SJCRH30 (cell line): ENCODE measurements around the gene TMEM258. TPM values are rescaled to one million over a fixed set of nuclear protein-coding genes. Genes with fewer than 3 reads are reported as not detected.

ENCODE experiments used
- DNase-seq, 2 experiments: peaks; one replicate each; pipeline ENCODE4 v3.0.0-alpha.2; 2015 to 2020
- H3K27ac ChIP-seq: fragments of 250-450 bp; sonication (Bioruptor Pico); 2 replicates; pipeline ENCODE4 v1.5.1; 2020; ENCODE audit warnings: mild to moderate bottlenecking, moderate library complexity
- H3K27me3 ChIP-seq: fragments of 250-450 bp; sonication (Bioruptor Pico); 2 replicates; pipeline ENCODE4 v1.5.1; 2020; ENCODE audit warnings: mild to moderate bottlenecking, moderate library complexity
- H3K36me3 ChIP-seq: fragments of 250-450 bp; sonication (Bioruptor Pico); 2 replicates; pipeline ENCODE4 v1.5.1; 2020; ENCODE audit warnings: mild to moderate bottlenecking, moderate library complexity
- H3K4me1 ChIP-seq: fragments of 250-450 bp; sonication (Bioruptor Pico); 2 replicates; pipeline ENCODE4 v1.5.1; 2020; ENCODE audit warnings: mild to moderate bottlenecking, moderate library complexity
- H3K4me3 ChIP-seq: fragments of 250-450 bp; sonication (Bioruptor Pico); 2 replicates; pipeline ENCODE4 v1.5.1; 2020; ENCODE audit warnings: mild to moderate bottlenecking, moderate library complexity
- H3K9me3 ChIP-seq: fragments of 250-450 bp; sonication (Bioruptor Pico); replicated peaks from 2 replicates; pipeline ENCODE4 v1.5.1; 2020; ENCODE audit warnings: mild to moderate bottlenecking, moderate library complexity
- total RNA-seq: library from RNA; depleted of rRNA; stranded (reverse); fragments of >200 nt; shearing (Covaris generic); gene quantifications from 2 replicates; pipeline ENCODE4 v1.2.3, GENCODE V29; 2014; rRNA removed

TMEM258 gene
- total RNA-seq, 1 experiment from 2014 or later: 95.5 TPM

DNA sequence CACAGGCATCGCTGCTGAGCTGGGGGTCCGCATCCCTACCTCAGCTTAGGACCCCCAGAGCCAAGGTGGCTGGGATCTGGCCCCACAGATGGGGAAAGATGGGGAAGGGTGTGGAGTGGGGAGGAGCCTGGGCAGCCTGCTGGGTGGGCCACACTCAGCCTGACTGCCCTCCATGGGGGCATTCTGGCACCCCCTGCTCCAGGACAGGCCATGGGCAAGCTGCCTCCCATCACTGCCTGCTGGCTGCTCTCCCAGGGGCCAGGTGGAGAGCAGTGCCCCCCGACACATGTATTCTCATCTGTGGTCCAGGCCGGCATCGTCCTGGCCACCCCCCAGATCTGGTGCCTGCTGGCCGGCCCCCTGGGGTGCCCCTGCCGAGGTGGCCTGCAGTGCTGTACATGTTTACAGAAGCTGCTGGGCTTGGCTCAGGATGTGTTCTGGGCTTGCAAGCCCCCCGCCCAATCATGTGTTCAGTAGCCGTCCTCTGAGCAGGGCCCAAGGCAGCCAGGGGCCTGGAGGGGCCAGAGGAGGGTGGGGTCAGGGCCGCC is 47.7 kb downstream of the TMEM258 start:
- H3K4me3 ChIP-seq: no peak overlapping the region
- H3K36me3 ChIP-seq: no peaks in the 10 kb centered on the region
- no peak overlapping the region for H3K27ac ChIP-seq
- no peak for DNase-seq
- no peaks in the 10 kb centered on the region for H3K27me3 ChIP-seq
- H3K4me1 ChIP-seq: peaks cover 13% of the 10 kb centered on the region
- no peaks in the 10 kb centered on the region for H3K9me3 ChIP-seq

DNA sequence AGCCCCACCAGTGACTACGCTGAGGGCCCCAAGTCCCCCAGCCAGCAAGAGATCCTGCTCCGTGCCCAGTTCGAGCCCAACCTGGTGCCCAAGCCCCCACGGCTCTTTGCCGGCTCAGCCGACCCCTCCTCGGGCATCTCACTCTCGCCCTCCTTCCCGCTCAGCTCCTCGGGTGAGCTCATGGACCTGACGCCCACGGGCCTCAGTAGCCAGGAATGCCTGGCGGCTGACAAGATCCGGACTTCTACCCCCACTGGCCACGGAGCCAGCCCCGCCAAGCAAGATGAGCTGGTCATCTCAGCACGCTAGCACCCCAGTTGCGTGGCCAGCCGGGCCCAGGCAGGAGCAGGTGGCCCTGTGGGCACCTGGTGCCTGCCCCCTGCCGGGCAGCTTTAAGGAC is 48.2 kb downstream of the TMEM258 start:
- Histone ChIP-seq H3K27me3 (no peaks in the 10 kb centered on the region), H3K27ac (no peak overlapping the region), H3K4me1 (peaks cover 10% of the 10 kb centered on the region), H3K36me3 (no peaks in the 10 kb centered on the region), H3K9me3 (no peaks in the 10 kb centered on the region), H3K4me3 (no peak overlapping the region)
- no peak for DNase-seq

DNA sequence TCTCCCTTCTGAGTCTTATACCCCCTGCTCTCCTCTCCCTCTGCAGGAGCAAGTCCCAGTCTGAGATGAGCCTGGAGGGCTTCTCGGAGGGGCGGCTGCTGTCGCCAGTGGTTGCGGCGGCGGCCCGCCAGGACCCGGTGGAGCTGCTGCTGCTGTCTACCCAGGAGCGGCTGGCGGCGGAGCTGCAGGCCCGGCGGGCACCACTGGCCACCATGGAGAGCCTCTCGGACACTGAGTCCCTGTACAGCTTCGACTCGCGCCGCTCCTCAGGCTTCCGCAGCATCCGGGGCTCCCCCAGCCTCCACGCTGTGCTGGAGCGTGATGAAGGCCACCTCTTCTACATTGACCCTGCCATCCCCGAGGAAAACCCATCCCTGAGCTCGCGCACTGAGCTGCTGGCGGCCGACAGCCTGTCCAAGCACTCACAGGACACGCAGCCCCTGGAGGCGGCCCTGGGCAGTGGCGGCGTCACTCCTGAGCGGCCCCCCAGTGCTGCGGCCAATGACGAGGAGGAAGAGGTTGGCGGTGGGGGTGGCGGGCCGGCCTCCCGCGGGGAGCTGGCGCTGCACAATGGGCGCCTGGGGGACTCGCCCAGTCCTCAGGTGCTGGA is 48.8 kb downstream of the TMEM258 start:
- no peak for DNase-seq
- Histone ChIP-seq H3K36me3 (no peaks in the 10 kb centered on the region), H3K27me3 (no peaks in the 10 kb centered on the region), H3K27ac (no peak overlapping the region), H3K9me3 (no peaks in the 10 kb centered on the region), H3K4me1 (peaks cover 7% of the 10 kb centered on the region; the same call in 1 of the 2 replicates), H3K4me3 (no peak overlapping the region)

DNA sequence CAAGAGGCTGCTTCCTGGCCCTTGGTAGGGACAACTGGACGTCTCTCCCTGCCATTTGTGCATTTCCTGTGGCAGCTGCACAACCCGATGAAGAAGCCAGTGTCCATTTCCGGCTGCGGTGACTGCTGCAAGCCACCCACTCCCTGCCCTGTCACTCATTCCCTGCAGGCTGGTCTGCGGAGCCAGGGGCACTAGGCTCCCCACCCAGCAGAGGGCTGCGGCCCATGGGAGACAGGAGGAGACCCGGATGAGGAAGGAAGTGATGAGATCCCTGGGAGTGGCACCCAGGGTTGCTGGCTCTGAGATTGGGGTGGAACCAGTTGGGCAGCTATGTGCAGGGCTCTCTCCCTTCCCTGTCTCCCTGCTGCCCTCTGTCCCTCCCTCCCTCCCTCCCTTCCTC is 50.0 kb downstream of the TMEM258 start:
- Histone ChIP-seq H3K9me3 (no peaks in the 10 kb centered on the region), H3K27me3 (no peaks in the 10 kb centered on the region), H3K4me1 (peaks cover 7% of the 10 kb centered on the region; the same call in 1 of the 2 replicates), H3K4me3 (no peak overlapping the region), H3K36me3 (no peaks in the 10 kb centered on the region), H3K27ac (peak overlapping the region; percentile 48)
- DNase-seq: peak; percentile 37 to 45

DNA sequence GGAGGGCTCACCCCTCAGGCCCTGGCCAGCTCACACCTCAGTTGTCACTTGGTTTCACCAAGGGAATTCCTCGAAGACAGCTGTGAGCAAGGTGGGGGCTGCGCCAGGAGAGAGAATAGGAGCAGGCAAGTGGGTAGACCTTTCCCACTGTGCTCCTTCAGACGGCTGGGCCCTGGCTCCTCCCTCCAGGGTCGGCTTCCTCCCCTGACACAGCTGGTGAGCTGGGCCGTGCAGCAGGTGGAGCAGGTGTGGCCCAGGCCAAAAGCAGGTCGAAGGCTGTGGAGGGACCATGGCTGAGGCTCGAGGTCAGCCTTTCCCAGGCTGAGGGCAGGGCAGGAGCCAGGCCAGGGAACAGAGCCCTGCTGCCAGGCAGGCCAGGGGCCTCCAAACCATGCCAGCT is 52.4 kb downstream of the TMEM258 start:
- no peak overlapping the region for H3K4me3 ChIP-seq
- H3K27ac ChIP-seq: no peak overlapping the region
- H3K36me3 ChIP-seq: no peaks in the 10 kb centered on the region
- no peak for DNase-seq
- no peaks in the 10 kb centered on the region for H3K9me3 ChIP-seq
- peaks cover 7% of the 10 kb centered on the region; the same call in 1 of the 2 replicates for H3K4me1 ChIP-seq
- no peaks in the 10 kb centered on the region for H3K27me3 ChIP-seq

DNA sequence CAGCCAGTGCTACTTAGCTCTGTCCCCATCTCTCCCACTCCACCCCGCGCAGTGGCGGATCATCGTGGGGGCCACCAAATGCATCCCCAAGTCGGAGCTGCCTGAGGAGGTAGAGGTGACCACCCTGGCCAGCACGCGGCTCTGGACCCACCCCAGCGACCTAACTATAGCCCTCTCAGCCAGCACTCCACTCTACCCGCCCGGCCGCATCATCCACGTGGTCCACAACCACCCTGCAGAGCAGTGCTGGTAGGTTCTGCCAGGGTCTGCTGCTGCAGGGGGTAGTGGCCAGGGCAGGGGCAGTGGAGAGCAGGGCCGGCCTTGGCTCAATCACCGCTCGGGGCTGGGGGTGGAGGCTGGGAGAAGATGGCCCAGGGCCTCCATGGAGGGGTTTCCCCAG is 53.0 kb downstream of the TMEM258 start:
- Histone ChIP-seq H3K4me3 (no peak overlapping the region), H3K4me1 (peaks cover 7% of the 10 kb centered on the region; the same call in 1 of the 2 replicates), H3K27me3 (no peaks in the 10 kb centered on the region), H3K9me3 (no peaks in the 10 kb centered on the region), H3K36me3 (no peaks in the 10 kb centered on the region), H3K27ac (no peak overlapping the region)
- DNase-seq: no peak

Other genes starting within 250 kb of the TMEM258 start
- gene SYT7, start 211.5 kb downstream of the TMEM258 start, total RNA-seq: 1.1 and 1.3 TPM in 2 replicates
- 2.1 and 2.5 TPM in 2 replicates for gene DAGLA, start 112.2 kb downstream of the TMEM258 start, total RNA-seq
- gene MYRF, start 40.0 kb downstream of the TMEM258 start, total RNA-seq: 0.02 and 0.05 TPM in 2 replicates
- gene FEN1, start 312 bp upstream of the TMEM258 start, total RNA-seq: 87.3 and 92.0 TPM in 2 replicates
- gene FADS1, start 24.4 kb upstream of the TMEM258 start, total RNA-seq: 94.6 and 105 TPM in 2 replicates
- 13.3 and 14.2 TPM in 2 replicates for gene FADS2, start 35.7 kb upstream of the TMEM258 start, total RNA-seq
- gene FADS3, start 98.9 kb upstream of the TMEM258 start, total RNA-seq: 40.5 and 42.1 TPM in 2 replicates
- gene RAB3IL1, start 125.0 kb upstream of the TMEM258 start, total RNA-seq: 0.53 and 0.77 TPM in 2 replicates
- gene BEST1, start 157.8 kb upstream of the TMEM258 start, total RNA-seq: 0.05 and 0.26 TPM in 2 replicates
- gene FTH1, start 175.0 kb upstream of the TMEM258 start, total RNA-seq: 349 and 357 TPM in 2 replicates